Neural crest cell (in vitro differentiated cells): Measurements from ENCODE around the gene MAST4. TPM values are rescaled to one million over a fixed set of nuclear protein-coding genes. Genes with fewer than 3 reads are reported as not detected.

Experiments
- DNase-seq: peaks from one replicate; pipeline ENCODE4 v3.0.0; 2021; ENCODE audit warnings: low read depth, mixed read lengths, low spot score
- H3K27ac Mint-ChIP-seq: one replicate; pipeline ENCODE4 v1.8.0; 2021; ENCODE audit warnings: mild to moderate bottlenecking, mixed read lengths; ENCODE audit not compliant: unreplicated experiment
- H3K27me3 Mint-ChIP-seq: 2 replicates; pipeline ENCODE4 v1.8.0; 2021; ENCODE audit warnings: low read depth, mild to moderate bottlenecking, mixed read lengths
- H3K36me3 Mint-ChIP-seq: 2 replicates; pipeline ENCODE4 v1.8.0; 2021; ENCODE audit warnings: low read depth, mild to moderate bottlenecking, mixed read lengths
- H3K4me1 Mint-ChIP-seq: 2 replicates; pipeline ENCODE4 v1.8.0; 2021; ENCODE audit warnings: mixed read lengths
- H3K4me3 Mint-ChIP-seq: one replicate; pipeline ENCODE4 v1.8.0; 2021; ENCODE audit warnings: mild to moderate bottlenecking, mixed read lengths
- H3K9me3 Mint-ChIP-seq: 2 replicates; pipeline ENCODE4 v1.8.0; 2021; ENCODE audit warnings: mixed read lengths
- total RNA-seq: library from RNA; stranded (reverse); gene quantifications from 2 replicates; pipeline ENCODE4 v1.2.1, GENCODE V29; 2021
- TF ChIP-seq, protein P1 (sequence below): fragments of 200-600 bp; sonication (generic); conservative IDR thresholded peaks from 2 replicates; pipeline ENCODE4 v1.5.0; 2021; ENCODE audit warnings: antibody characterized with exemption, mild to moderate bottlenecking

The MAST4 gene
- total RNA-seq, 1 donor from 2014 or later, result 7.3 TPM

DNA sequence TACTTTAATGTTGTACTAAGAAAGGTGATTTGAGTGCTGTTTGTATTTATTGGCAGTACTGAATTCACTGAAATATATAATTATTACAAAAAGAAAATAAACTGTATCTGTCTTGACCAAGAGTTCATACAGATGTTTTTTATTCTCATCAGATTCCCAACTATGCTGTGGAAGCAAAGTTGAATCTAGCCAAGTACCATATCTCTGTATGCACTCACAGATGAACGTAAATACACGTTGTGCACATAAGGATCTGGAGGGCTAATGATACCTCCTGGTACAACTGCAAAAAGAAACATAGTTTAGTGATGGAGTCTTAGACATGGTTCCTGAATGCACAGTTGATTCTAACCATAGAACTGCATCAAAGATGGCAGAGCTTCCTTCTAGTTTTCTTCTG lies 431.0 kb downstream of the MAST4 start:
- no peak for DNase-seq
- TF ChIP-seq, protein P1, sequence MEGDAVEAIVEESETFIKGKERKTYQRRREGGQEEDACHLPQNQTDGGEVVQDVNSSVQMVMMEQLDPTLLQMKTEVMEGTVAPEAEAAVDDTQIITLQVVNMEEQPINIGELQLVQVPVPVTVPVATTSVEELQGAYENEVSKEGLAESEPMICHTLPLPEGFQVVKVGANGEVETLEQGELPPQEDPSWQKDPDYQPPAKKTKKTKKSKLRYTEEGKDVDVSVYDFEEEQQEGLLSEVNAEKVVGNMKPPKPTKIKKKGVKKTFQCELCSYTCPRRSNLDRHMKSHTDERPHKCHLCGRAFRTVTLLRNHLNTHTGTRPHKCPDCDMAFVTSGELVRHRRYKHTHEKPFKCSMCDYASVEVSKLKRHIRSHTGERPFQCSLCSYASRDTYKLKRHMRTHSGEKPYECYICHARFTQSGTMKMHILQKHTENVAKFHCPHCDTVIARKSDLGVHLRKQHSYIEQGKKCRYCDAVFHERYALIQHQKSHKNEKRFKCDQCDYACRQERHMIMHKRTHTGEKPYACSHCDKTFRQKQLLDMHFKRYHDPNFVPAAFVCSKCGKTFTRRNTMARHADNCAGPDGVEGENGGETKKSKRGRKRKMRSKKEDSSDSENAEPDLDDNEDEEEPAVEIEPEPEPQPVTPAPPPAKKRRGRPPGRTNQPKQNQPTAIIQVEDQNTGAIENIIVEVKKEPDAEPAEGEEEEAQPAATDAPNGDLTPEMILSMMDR, result no peak
- Mint-ChIP-seq H3K27ac (no peak overlapping the region), H3K4me1 (peaks cover 13% of the 10 kb centered on the region), H3K4me3 (no peak overlapping the region), H3K36me3 (no peaks in the 10 kb centered on the region), H3K9me3 (peaks cover 3% of the 10 kb centered on the region), H3K27me3 (no peaks in the 10 kb centered on the region)

DNA sequence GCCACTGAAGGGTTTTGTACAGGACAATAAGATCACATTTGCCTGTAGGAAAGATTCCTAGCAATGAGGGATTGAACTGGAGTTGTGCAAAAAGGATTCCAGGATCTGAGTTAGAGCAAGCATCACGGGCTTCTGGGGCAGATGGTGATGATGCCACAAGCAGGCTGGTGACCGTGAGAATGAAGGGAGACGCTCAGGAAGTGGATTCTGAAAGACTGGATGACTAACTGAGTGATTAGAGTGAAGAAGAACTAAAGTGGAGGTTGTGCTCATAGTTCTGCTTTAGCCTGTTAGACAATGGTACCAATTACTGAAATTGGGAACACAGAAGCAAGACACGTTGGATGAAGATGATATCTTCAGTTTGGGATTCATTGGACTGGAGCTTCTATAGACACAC lies 432.2 kb downstream of the MAST4 start:
- no peaks in the 10 kb centered on the region for H3K27me3 Mint-ChIP-seq
- peaks cover 13% of the 10 kb centered on the region for H3K4me1 Mint-ChIP-seq
- no peaks in the 10 kb centered on the region for H3K36me3 Mint-ChIP-seq
- no peak overlapping the region for H3K4me3 Mint-ChIP-seq
- H3K9me3 Mint-ChIP-seq, result peaks cover 3% of the 10 kb centered on the region
- TF ChIP-seq, protein P1, result no peak
- DNase-seq, result no peak
- H3K27ac Mint-ChIP-seq, result no peak overlapping the region

DNA sequence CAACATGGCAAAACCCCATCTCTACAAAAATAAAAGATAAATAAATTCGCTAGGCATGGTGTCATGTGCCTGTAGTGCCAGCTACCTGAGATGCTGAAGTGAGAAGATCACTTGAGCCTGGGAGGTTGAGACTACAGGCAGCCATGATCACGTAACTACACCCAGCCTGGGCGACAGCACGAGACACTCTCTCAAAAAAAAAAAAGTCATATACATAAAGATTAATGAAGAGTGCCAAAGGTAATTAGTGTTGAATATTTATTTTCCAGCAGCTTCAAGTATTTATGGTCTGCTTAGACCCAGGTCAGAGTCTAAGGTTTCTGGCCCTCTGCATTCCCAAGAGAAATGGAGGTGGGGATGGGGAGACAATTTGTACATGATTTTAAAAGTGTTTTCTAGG lies 432.7 kb downstream of the MAST4 start:
- TF ChIP-seq, protein P1, result no peak
- no peak for DNase-seq
- Mint-ChIP-seq H3K4me3 (no peak overlapping the region), H3K27ac (no peak overlapping the region), H3K36me3 (no peaks in the 10 kb centered on the region), H3K27me3 (no peaks in the 10 kb centered on the region), H3K9me3 (peaks cover 3% of the 10 kb centered on the region), H3K4me1 (peaks cover 13% of the 10 kb centered on the region)

DNA sequence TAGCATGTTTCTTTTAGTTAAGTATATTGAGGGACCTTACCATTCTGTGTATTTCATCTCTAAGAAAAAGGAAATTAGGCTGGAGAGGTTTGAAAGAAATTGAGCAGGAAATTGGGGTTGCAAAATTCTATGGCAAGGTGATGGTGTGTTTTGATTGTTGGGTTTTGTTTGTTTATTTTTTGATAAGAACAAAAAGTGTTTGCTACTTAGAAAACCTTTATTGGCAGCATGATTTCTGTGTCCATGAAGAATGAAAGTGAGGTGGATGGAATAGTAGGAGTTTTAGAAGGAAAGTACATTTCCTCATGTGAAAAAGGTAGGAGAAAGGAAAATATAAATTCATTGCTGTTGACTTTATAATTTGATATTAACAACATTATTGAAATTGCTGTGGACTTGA lies 433.3 kb downstream of the MAST4 start:
- no peak for DNase-seq
- H3K4me3 Mint-ChIP-seq, result no peak overlapping the region
- H3K4me1 Mint-ChIP-seq, result peaks cover 13% of the 10 kb centered on the region
- TF ChIP-seq, protein P1, result no peak
- H3K27me3 Mint-ChIP-seq, result no peaks in the 10 kb centered on the region
- H3K9me3 Mint-ChIP-seq, result peaks cover 3% of the 10 kb centered on the region
- no peaks in the 10 kb centered on the region for H3K36me3 Mint-ChIP-seq
- H3K27ac Mint-ChIP-seq, result no peak overlapping the region

DNA sequence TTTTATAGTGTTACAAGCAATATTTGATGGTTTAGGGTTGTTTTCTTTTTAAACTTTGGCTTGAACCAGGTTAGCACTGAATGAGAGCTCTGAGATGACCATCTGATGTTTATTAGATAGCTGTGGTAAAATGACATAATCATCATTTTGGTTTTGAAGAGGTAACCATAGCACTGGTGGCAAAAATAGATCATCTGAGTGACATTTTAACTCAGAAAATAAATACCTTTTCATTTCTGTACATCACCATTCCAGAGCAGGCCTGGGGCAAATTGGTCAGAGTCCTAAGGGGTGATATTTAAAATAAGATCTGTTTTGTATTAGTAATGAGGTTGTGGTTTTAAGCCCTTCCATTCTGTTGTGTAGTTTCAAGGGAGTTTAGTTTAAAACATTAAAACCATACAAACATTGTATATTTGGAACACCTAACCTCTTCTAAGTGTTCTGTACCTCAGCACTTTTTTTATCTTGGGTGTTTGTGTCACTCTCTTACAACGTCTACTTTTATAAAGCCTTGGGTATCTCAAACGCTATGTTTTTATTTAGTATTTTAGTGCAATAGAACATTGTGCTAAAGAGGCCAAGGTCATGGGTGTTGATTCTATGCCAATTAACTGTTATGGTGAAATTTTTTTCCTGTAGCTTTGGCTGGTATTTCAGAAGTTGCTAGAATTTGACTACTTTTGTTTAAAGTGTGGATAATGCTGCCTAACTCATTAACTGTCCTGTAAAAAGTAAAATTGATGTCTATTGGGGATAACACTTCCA lies 434.3 kb downstream of the MAST4 start:
- Mint-ChIP-seq H3K27me3 (no peaks in the 10 kb centered on the region), H3K4me3 (no peak overlapping the region), H3K36me3 (no peaks in the 10 kb centered on the region), H3K4me1 (peaks cover 13% of the 10 kb centered on the region), H3K9me3 (peaks cover 3% of the 10 kb centered on the region), H3K27ac (no peak overlapping the region)
- no peak for DNase-seq
- TF ChIP-seq, protein P1, result no peak
